ENCODE data around the gene TRIP12.

Gene TRIP12

GRCh38 chr2:229715895-229716507 is 205.8 kb downstream of the TRIP12 start:
- DNase-seq (ENCODE audit: low read depth) = no peak

- DNase-seq (ENCODE audit: low read depth) = peak; percentile 68
These were observed 206.9 kb downstream of the TRIP12 start for GRCh38 chr2:229714736-229715541.

- peak; percentile 23 for DNase-seq (ENCODE audit: low read depth)
These were observed 207.6 kb downstream of the TRIP12 start, which contains the start of gene DNER for GRCh38 chr2:229714080-229714735. Gene DNER (minus strand): TSS chr2:229714555. CDS start chr2:229714423, 132 bp downstream.
